WERI-Rb-1 (cell line): Measurements from ENCODE around the gene RHCG.

ENCODE experiments used
- DNase-seq: peaks from one replicate; pipeline ENCODE4 v3.0.0-alpha.2; 2020
- H3K27ac ChIP-seq: fragments of 250-450 bp; sonication (Bioruptor Pico); 2 replicates; pipeline ENCODE4 v1.5.1; 2020; ENCODE audit warnings: mild to moderate bottlenecking, moderate library complexity
- H3K27me3 ChIP-seq: fragments of 250-450 bp; sonication (Bioruptor Pico); 2 replicates; pipeline ENCODE4 v1.5.1; 2021; ENCODE audit warnings: mild to moderate bottlenecking, low read depth, moderate library complexity; ENCODE audit not compliant: insufficient read depth, severe bottlenecking
- H3K36me3 ChIP-seq: fragments of 250-450 bp; sonication (Bioruptor Pico); 2 replicates; pipeline ENCODE4 v1.5.1; 2020; ENCODE audit warnings: mild to moderate bottlenecking, moderate library complexity
- H3K4me3 ChIP-seq: 2 replicates; pipeline ENCODE4 v1.5.1; 2011; ENCODE audit warnings: low read depth, mild to moderate bottlenecking, control low read depth, low read length
- H3K9me3 ChIP-seq: fragments of 250-450 bp; sonication (Bioruptor Pico); 2 replicates; pipeline ENCODE4 v1.5.1; 2021; ENCODE audit warnings: mild to moderate bottlenecking, moderate library complexity; ENCODE audit not compliant: severe bottlenecking
- TF ChIP-seq, protein P1 (sequence below): IDR thresholded peaks from 2 replicates; pipeline ENCODE4 v1.5.1; 2011; ENCODE audit warnings: low read depth, mild to moderate bottlenecking, control low read depth, inconsistent platforms, low read length

The RHCG gene

GRCh38 chr15:89513284-89513683, 16.9 kb upstream of the RHCG start:
- Histone ChIP-seq H3K4me3 (no peak overlapping the region), H3K27me3 (no peaks in the 10 kb centered on the region), H3K36me3 (no peaks in the 10 kb centered on the region), H3K27ac (no peak overlapping the region), H3K9me3 (peaks cover 4% of the 10 kb centered on the region)
- DNase-seq = no peak
- TF ChIP-seq, protein P1, sequence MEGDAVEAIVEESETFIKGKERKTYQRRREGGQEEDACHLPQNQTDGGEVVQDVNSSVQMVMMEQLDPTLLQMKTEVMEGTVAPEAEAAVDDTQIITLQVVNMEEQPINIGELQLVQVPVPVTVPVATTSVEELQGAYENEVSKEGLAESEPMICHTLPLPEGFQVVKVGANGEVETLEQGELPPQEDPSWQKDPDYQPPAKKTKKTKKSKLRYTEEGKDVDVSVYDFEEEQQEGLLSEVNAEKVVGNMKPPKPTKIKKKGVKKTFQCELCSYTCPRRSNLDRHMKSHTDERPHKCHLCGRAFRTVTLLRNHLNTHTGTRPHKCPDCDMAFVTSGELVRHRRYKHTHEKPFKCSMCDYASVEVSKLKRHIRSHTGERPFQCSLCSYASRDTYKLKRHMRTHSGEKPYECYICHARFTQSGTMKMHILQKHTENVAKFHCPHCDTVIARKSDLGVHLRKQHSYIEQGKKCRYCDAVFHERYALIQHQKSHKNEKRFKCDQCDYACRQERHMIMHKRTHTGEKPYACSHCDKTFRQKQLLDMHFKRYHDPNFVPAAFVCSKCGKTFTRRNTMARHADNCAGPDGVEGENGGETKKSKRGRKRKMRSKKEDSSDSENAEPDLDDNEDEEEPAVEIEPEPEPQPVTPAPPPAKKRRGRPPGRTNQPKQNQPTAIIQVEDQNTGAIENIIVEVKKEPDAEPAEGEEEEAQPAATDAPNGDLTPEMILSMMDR = no peak

DNA sequence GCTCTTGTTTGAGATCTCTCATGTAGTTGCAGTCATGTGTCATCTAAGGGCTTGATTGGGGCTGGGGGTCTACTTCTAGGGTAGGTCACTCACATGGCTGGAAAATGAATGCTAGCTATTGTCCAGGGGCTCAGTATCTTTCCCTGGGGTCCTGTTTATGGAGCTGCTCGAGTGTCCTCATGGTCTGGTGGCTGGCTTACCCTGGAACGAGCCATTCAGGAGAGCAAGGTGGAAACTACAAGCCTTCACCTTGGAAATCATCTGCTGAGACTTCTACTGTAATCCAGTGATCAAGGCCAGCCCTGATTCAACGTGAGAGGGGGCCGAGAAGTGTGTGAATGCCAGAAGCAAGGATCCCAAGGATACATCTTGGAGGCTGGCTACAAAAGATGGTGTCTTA, 16.2 kb upstream of the RHCG start:
- no peak for DNase-seq
- TF ChIP-seq, protein P1 = no peak
- Histone ChIP-seq H3K36me3 (no peaks in the 10 kb centered on the region), H3K27me3 (no peaks in the 10 kb centered on the region), H3K27ac (no peak overlapping the region), H3K9me3 (peaks cover 4% of the 10 kb centered on the region), H3K4me3 (no peak overlapping the region)

DNA sequence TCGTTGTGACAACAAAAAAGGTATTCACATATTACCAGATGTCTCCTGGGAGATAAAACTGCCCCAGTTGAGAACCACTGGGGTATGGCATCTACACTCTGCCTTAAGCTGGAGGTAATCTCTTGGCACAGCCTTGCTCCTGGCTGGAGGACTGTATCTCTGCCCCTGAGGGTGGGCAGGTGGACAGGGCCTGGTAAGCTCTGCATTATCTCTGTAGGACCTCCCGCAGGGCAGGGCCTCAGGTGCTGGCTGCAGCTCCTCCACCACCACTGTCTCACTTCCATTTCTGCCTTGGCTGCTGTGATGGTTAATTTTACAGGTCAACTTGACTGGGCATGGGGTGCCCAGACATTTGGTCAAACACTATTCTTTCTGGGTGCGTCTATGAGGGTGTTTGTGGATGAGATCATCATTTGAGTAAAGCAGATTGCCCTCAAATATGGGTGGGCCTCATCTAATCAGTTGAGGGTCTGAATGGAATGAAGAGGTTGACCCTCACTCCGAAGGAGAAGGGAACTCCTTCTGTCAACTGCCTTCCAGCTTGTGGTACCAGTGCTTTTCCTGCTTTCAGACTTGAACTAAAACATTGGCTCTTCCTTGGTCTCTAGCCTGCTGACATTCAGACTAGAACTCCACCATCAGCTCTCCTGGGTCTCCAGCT, 9.8 kb upstream of the RHCG start:
- H3K4me3 ChIP-seq = no peak overlapping the region
- H3K9me3 ChIP-seq = no peaks in the 10 kb centered on the region
- no peak for DNase-seq
- H3K27me3 ChIP-seq = no peaks in the 10 kb centered on the region
- H3K36me3 ChIP-seq = no peaks in the 10 kb centered on the region
- TF ChIP-seq, protein P1 = no peak
- no peak overlapping the region for H3K27ac ChIP-seq

- DNase-seq = no peak
- H3K36me3 ChIP-seq = no peaks in the 10 kb centered on the region
- no peaks in the 10 kb centered on the region for H3K27me3 ChIP-seq
- no peak overlapping the region for H3K4me3 ChIP-seq
- no peaks in the 10 kb centered on the region for H3K9me3 ChIP-seq
- H3K27ac ChIP-seq = no peak overlapping the region
- TF ChIP-seq, protein P1 = no peak
Observed at GRCh38 chr15:89504166-89504565, 7.8 kb upstream of the RHCG start.

- Histone ChIP-seq H3K27ac (no peak overlapping the region), H3K9me3 (no peaks in the 10 kb centered on the region), H3K4me3 (no peak overlapping the region), H3K27me3 (no peaks in the 10 kb centered on the region), H3K36me3 (no peaks in the 10 kb centered on the region)
- TF ChIP-seq, protein P1 = no peak
- no peak for DNase-seq
Observed at GRCh38 chr15:89502867-89503595, 6.6 kb upstream of the RHCG start.

DNA sequence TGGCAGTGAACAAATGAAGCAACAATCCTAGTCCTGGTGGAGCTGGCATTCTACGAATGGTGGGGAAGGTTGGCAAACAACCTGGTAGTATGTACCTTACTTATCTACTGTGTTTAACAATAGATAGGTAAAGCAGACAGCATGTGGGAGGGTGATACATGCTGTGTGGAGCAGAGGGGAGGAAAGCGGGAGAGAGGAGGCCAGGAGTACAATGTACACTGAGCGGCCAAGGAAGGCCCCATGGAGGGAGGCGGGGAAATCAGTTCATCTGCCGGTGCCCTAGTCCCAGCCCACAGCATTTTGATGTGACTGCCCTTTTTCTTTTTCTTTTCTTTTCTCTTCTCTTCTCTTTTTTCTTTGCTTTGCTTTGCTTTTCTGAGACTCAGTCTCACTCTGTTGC, 5.3 kb upstream of the RHCG start:
- H3K9me3 ChIP-seq = no peaks in the 10 kb centered on the region
- no peaks in the 10 kb centered on the region for H3K36me3 ChIP-seq
- no peak overlapping the region for H3K27ac ChIP-seq
- TF ChIP-seq, protein P1 = no peak
- no peak for DNase-seq
- H3K27me3 ChIP-seq = no peaks in the 10 kb centered on the region
- no peak overlapping the region for H3K4me3 ChIP-seq
